C4-2B (cell line): Measurements from ENCODE around the gene ATP9A.

Source experiments
- CTCF ChIP-seq: fragments of 450-650 bp; conservative IDR thresholded peaks from 2 replicates; pipeline ENCODE4 v1.5.1; 2017; ENCODE audit warnings: mild to moderate bottlenecking
- ZFX ChIP-seq: fragments of 450-650 bp; IDR thresholded peaks from 2 replicates; pipeline ENCODE4 v1.6.1; 2017

GRCh38 chr20:51775241-51775640 is 7.1 kb upstream of the ATP9A start:
- TF ChIP-seq CTCF (no peak), ZFX (no peak)
